NCI-H524 treated with DMSO at 0.1 percent for 48 hours (cell line): Measurements from ENCODE around the gene SIM2.

Experiments used
- DNase-seq: peaks from one replicate; lab custom pipeline; 2025; lab: John Stamatoyannopoulos, UW

Gene SIM2

DNA sequence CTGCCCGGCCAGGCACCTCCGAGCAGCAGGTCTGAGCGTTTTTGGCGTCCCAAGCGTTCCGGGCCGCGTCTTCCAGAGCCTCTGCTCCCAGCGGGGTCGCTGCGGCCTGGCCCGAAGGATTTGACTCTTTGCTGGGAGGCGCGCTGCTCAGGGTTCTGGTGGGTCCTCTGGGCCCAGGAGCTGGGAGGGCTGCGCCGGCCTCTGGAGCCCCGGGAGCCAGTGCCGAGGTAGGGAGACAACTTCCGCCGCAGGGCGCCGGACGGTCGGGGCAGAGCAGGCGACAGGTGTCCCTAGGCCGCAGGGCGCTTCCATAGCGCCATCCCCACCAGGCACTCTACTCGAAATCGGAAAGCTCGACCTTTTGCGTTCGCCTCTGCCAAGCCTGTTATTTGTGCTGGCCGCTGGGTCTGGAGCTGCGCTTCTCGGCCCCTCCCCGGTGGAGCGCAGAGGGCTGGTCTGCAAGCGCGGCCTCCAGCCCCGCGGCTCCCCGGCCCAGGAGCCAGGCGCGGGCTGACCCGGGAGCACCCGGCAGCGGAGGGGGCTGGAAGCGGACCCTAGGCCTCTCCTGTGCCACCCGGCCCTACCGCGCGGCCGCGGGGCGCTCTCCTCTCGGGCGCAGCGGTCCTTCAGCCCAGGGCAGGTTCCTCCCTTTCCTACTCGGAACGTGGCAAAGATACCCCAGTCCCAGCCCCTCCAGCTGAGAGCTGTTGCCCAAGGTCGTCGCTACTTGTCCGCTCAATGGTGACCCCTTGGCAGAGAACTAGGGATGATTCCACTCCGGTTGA is 2.2 kb downstream of the SIM2 start:
- DNase-seq = no peak

DNA sequence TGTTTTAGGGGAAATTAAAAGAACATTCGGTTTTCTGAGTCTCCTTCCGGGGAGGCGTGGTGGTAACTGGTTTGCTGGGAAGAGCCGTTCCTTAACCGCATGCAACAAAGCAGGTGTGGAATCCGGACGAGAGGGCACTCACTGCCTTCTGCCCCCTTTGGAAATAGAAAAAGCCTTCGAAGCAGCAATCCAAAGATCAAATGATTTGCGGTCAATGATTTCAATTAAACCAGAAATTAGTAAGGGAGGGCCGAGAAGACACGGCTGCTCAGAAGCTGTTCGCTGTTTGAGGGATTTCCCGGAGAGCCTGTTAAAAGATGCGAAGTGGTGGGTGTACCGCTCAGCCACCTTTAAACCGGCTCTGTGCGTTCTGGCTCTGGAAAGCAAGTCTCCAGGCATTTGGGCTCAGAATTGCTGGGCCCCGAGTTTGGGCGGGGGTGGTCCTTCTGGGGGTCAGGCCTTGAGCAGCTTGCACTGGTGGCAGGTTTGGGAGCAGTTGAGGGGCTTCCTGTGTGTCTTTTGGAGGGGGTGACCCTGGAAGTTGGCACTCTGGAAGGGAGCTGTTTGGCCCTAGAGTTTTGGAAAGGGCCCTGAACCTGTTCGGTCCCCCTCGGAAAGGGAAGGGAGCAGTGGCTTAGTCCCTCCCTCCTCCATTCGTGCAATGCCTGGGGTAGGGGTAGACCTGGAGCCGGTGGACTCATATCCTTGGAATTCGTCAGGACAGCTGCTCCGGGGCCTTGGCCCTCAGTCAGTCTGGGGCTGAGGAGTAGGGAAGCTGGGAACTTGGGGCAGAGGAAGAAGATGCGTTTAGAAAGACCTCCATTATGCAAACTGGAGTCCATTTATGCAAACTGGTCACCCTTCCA is 3.1 kb downstream of the SIM2 start:
- DNase-seq = no peak

DNA sequence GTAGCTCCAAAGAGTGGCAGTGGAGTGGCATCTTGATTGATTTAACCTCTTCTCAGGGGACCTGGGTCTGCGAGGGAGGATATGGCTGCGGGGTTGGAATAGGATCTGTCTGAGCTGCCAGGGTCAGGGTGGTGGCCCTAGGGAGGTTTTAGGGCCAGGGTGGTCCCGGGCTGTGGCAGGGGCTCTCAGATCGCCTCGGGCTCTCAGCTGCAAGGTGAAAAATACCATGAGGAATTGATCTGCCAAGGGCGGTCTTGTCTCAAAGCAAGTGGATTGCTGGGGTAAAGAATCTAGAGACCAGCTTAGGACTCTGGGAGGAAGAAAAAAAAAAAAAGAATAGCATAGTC is 3.7 kb downstream of the SIM2 start:
- no peak for DNase-seq

DNA sequence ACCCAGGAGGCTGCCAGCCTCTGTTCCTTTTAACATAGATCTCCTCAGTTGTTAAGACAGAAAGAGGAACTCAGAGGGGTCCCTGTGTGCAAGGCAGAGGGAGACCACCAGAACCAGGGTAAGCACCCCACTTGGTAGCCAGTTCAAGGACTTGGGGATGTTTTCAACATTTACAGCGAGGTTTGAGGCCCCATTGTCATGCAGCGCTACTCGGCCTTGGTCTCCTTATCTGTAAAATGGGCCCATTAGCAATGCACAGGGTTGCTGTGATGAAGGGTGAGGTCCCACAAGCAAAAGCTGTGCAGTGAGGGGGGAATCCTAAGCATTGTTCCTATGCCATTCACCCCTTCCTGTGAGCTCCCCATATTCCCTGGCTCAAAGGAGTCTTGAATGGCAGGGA is 4.2 kb downstream of the SIM2 start:
- DNase-seq = no peak

DNA sequence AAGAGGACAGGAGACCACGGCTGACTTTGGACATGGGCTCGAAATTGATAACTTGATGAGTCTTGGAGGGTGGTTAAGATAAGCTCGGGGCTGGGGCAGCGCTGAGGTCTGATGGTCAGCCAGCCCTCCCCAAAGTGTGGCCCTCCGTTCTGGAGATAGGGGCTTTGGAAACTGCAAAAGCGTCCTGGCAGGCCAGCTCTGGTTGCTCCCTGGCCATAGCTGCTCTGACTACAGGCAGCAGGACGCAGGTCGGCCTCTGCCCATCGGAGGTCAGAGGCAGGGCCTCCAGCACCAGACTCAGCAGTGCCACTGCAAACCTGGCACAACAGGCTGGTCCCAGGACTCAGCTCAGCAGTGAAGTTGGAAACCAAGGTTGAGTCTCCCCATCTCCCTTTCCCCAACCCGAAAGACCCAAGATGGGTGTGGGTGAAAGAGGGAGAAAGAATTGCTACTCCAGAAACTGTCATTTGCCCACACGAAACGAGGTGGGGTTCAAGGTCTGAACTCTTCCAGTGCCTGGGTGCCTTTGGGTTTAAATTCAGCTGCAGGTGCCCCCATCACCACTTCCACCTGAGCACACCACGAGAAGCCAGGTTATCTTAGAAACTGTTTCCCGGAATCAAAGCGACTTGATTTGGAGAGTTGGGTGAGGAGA is 4.8 kb downstream of the SIM2 start:
- DNase-seq = no peak

DNA sequence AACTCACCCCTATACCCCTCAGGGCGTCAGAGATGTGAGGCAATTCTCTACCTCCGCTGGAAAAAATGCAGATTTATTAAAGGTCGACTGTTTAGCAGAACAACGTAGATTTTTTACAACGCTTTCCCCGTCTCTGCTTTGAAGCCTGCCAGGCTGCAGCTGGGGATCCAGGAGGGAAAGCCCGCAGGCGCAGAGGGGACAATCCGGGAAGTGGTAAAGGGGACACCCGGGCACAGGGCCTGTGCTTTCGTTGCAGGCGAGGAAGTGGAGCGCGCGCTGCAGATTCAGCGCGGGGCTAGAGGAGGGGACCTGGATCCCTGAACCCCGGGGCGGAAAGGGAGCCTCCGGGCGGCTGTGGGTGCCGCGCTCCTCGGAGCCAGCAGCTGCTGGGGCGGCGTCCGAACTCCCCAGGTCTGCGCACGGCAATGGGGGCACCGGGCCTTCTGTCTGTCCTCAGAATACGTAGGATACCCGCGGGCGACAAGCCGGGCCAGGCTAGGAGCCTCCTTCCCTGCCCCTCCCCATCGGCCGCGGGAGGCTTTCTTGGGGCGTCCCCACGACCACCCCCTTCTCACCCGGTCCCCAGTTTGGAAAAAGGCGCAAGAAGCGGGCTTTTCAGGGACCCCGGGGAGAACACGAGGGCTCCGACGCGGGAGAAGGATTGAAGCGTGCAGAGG is 5.5 kb downstream of the SIM2 start:
- no peak for DNase-seq

DNA sequence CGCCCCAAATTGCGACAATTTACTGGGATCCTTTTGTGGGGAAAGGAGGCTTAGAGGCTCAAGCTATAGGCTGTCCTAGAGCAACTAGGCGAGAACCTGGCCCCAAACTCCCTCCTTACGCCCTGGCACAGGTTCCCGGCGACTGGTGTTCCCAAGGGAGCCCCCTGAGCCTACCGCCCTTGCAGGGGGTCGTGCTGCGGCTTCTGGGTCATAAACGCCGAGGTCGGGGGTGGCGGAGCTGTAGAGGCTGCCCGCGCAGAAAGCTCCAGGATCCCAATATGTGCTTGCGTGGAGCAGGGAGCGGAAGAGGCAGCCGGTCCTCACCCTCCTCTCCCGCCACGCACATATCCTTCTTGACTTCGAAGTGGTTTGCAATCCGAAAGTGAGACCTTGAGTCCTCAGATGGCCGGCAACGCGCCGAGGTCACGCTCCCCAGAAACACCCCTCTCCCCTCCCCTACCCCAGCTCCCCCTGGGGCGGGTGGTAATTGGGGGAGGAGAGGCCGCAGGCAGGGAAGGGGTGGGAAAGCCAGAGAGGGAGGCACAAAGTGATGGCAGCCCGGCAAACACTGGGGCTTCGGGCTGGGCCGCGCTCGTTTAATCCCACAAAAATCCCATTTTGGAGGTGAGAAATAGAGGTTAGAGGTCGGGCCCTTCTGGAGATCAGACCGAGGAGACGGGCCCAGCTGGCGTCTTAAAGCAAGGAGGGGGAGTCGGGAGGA is 6.2 kb downstream of the SIM2 start:
- DNase-seq = no peak

DNA sequence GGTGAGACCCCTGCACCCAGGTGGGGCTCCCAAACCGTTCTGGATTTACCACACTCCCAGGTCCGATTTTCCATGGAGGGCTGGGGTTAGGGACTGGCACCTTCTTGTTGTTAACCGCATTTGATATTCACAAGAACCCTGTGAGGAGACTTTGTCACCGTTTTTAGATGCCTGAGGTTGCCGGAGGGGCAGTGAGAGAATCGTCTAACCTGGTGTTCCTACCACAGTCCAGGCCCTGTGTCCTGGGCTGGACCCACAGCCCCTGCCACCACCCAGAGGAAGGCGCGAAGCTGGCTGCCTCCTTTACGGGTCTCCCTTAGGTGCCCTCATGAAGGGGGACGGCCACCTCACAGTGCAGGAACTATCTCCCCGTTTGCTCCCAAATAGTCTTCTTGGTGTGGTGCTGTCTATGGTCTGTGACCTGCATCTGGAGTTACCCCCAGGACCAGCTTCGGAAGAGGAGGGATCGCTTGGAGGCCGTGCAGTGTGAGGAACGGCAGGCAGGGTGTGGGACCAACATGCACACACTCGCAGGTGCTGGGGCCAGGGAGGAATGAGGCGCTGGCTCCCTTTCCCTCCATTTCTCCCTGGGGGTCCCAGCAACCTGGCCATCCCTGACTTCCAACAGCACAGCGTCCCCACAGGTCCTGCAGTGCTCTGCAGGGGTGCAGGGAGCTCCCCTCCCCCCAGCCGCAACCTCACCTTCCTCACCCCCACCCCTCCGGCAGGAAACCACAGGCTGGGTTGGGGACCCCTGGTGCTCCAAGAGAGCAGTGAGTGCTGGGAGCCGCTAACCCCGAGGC is 7.0 kb downstream of the SIM2 start:
- DNase-seq = no peak

DNA sequence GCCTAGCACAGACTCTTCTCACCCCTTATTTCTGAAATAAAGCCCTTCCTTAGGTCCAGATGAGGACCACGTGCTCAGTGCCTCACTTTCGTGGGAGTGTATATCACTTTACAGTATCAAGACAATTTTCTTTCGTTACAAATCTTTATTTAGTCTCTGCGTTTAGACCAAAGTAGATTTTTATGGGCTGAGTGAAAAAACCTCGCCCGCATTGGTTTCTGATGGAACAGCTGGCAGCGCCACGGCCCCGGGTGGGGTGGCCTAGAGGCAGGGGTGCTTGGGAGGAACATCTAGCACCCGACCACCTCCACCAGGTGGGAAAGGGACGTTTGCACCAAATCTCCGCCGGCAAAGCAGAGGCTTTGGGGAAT is 7.6 kb downstream of the SIM2 start:
- no peak for DNase-seq

DNA sequence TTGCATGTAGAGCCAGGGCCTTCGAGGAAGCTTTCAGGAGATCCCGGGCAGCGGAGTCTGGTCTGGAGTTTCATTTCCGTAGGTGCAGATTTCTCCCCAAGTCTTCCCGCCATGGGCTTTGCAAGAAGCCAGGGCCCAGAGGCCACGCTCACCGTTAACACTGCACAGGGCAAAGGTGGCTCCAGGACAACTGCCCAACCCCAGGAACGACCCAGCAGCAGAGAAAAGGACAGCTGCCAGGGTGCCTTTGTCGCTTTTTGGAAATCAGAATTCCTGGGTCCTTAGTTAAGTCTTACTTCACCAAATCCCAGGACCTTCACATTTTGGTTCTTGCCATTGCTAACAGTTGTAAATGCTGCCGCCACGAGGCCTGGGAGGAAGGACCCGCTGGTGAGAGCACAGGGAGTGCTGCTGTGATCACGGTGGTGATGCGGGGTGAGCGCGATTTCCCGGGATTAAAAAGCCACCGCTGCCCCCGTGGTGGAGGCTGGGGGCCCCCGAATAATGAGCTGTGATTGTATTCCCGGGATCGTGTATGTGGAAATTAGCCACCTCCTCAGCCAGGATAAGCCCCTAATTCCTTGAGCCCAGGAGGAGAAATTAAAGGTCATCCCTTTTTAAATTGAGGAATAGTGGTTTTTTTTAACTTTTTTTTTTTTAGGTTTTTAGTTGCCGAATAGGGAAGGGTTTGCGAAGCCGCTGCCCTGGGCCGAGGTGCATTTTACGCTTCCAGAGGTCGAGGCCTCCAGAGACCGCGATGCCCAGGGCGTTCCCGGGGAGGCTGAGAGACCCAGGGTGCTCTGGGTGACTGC is 8.2 kb downstream of the SIM2 start:
- no peak for DNase-seq

DNA sequence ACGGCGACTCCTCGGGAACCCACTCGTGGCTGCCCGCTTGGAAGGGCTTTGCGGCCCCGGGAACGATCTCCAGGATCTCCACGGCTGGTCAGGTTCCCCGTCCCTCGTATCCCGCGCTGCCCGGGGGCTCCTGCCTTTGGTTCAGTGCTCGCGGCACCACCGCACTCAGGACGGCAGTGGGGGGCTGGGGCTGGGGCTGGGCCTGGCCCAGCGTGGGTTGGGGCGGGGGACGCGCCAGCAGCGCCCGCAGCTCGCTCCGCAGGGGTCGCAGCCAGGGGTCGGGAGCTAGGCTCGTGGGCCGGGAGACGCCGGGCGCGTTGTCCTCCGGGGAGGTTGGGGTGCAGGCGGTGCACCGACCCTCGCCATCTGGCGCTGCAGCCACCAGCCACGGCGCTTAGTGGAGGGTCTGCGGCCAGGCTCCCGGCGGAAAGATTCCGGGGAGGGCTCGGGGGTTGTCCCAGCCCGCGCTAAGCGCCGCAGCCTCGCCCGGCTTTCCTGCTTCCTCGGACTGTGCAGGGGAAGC is 8.9 kb downstream of the SIM2 start:
- no peak for DNase-seq

DNA sequence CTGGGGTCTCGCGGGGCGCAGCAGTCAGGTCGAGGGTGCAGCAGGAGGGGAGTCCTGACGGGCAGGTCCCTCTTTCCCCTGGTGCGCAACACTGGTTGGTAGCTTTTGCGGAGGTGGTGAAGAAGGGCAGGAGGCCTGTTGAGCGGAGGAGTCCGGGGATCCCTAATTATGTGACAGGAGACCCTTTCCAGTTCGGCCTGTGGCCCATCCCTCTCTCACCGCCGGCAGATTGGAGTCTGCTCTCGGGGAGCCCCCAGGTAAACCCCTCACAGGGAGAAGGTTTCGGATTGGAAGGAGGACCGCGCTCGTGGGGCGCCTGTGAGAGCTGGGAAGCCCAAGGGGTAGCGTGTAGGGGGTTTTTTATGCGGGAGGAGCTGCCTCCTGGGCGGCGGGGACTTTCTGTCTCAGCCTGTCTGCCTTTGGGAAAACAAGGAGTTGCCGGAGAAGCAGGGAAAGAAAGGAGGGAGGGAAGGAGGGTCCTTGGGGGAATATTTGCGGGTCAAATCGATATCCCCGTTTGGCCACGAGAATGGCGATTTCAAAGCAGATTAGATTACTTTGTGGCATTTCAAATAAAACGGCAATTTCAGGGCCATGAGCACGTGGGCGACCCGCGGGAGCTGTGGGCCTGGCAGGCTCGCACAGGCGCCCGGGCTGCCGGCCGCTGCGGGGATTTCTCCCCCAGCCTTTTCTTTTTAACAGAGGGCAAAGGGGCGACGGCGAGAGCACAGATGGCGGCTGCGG is 9.5 kb downstream of the SIM2 start:
- DNase-seq = no peak

DNA sequence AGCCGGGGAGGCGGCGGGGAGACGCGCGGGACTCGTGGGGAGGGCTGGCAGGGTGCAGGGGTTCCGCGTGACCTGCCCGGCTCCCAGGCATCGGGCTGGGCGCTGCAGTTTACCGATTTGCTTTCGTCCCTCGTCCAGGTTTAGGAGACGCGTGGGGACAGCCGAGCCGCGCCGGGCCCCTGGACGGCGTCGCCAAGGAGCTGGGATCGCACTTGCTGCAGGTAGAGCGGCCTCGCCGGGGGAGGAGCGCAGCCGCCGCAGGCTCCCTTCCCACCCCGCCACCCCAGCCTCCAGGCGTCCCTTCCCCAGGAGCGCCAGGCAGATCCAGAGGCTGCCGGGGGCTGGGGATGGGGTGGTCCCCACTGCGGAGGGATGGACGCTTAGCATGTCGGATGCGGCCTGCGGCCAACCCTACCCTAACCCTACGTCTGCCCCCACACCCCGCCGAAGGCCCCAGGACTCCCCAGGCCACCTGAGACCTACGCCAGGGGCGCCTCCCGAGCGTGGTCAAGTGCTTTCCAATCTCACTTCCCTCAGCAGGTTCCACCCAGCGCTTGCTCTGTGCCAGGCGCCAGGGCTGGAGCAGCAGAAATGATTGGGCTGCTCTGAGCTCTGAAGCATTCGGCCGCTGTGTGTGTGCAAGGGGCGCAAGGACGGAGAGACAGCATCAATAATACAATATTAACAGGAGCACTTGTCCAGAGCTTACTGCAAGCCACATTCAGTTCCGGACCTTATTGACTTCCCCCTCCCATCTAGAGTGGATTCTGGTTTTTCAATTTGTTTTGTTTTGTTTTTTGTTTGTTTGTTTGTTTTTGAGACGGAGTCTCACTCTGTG is 10.3 kb downstream of the SIM2 start:
- DNase-seq = no peak

DNA sequence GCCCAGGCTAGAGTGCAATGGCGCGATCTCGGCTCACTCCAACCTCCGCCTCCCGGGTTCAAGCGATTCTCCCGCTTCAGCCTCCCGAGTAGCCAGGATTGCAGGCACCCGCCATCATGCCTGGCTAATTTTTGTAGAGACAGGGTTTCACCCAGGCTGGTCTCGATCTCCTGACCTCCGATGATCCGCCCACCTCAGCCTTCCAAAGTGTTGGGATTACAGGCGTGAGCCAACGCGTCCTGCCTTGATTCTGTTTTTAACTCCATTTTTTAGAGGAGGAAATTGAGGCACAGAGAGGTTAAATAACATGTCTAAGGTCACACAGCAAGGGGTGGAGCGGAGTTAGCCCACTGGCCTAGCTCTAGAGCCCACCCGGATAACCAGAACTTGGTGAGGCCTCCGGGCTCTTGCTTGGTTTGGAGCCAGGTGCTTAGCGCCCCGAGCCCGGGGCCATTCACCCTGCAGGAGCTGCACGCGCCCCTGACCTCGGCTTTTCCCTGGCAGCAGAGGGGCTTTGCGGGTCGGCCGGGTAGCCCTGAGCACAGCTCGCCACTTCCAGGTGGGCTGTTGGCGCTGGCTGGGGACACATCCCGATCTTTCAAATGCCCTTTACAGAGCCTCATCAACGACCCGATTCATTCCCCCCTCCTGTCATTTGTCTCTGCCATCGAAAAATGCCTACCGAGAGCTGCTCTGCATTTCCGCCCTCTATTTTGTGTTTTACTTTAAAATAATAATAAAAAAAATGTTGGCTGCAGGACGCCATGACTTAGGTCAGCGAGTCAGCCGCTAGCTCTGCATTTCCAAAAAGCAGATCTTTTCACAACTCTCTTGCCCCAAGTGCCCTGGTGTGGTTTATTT is 11.2 kb downstream of the SIM2 start:
- no peak for DNase-seq

DNA sequence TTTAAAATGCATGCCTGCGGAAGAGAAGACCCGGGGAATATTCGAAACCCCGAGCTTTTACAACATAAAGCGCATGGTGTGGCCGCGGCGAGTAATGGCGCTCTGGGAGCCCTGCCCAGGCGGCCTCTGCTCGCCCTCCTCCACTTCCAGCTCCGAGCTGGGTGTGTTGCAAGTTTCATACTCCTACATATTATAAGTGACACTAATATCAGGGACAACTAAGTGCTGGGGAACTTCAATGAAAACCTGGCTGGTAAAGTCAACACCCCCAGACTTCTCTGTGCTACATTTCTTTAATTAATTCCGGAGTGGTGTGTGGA is 11.8 kb downstream of the SIM2 start:
- no peak for DNase-seq

DNA sequence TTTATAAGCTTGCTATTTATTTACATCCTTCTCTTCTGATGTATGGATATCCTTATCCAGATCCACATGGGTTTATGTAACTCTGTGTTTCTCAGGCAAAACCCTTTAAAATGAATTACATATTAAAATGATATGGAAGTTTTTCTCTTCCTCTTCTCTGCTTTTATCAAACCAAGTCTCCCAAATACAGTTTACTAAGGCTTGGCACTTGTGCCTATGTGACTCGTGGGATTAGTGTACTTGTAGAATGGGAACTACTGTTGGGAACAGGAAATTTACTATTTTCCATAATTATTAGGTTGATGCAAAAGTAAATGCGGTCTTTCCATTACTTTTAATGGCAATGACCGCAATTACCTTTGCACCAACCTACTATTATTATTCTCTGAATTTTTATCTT is 14.8 kb downstream of the SIM2 start:
- no peak for DNase-seq

DNA sequence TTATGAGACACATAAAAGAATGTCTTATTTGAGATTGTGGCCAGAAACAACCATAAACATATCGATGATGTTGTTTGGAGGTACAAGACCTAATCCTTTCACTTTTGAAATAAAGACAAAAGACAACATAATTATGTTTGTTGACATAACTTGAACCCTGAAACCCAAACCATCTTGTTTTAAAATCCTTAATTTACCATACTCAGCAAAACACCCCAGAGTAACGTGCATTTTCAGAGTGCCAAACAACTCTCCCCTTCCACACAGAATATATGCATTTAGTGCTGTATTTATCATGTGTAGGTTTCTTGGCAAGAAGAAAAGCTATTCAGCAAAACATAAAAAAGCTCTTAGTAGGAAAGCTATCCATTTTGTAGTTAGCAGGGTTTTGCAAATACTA is 17.5 kb downstream of the SIM2 start:
- DNase-seq = no peak
